Measurements from ENCODE around the gene FKBP2.
A peak's percentile ranks its signal among the peaks of the same experiment; 100 is the strongest.

The FKBP2 gene

DNA sequence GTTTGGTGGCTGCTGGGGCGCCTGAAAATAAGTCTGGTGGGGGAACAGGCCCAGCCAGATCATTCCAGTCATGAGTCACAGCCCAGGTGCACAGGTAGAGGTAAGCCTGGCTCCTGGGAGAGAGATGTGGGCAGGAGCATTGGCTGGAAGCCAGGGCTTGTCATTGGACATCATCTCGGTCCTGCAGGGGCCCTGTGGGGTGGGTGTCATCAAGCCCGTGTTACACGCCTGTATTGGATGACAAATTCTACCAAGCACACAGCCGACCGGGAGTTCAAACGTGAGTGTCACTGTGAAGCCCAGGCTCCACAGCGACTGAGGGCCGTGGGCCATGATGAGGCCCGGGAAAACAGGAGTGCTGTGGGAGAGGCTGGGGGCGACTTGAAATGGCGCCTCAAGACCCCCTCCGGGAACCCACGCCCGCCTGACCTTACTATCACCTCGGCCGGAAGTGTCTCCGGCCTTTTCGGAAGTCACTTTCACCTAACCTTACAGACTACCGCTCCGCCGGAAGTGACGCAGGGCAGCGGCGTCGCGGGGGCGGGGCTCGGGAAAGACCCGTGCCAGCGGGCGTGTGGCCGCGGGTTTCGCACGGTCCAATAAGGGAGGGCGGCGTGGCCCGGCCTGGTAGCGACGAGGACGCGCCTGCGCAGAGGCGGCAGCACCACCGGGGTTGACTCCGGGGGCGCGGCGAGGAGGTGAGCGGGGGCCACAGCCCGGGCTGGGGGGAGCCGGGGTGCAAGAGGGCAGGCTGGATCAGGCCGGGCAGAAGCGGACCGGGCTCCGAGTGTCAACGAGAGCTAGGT, at the start of gene FKBP2:
Gene FKBP2, plus strand, starts transcription at position 661 of the 806 bp plus-strand sequence. CDS start 1,293 bp downstream, outside the sequence.
- peak; percentile 67 for DNase-seq

DNA sequence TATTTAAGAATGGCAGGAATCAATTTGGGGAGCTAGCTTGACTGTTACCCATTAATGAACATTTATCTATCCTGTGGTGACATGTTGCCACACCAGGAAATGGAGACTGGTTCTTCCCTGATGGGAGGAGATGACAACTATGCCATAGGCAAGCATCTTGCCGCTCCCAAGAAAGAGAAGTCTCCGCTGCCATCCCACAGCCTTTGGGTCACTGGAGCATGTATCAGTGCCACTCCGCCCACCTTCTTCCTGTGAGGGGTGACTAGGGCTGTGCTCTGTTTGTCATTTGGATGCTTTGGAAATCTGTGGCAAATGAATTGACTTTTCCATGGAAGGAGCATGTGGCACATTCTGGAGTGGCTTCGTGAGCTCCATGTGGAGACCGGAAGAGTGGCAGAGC, 48.5 kb upstream of the FKBP2 start:
- no peak for DNase-seq

DNA sequence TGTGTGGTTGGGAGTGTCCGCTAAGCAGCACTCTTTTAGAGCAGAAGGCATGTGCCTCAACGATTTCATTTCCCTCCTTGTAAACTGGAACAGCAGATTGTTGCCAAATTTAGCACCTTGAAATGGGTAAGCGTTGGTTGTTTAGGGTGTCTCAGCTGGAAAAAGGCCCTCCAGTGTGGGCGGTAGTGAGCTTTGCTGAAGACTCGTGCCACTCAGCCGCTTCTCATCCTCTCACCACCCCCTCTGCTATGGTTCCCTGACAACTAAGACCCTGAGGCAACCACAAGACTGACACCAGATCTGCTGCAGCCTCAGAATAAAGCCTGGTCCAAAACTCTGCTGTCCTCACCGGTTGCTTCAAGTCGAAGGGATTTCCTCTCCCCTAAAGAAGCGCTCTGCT, 44.3 kb upstream of the FKBP2 start:
- no peak for DNase-seq

DNA sequence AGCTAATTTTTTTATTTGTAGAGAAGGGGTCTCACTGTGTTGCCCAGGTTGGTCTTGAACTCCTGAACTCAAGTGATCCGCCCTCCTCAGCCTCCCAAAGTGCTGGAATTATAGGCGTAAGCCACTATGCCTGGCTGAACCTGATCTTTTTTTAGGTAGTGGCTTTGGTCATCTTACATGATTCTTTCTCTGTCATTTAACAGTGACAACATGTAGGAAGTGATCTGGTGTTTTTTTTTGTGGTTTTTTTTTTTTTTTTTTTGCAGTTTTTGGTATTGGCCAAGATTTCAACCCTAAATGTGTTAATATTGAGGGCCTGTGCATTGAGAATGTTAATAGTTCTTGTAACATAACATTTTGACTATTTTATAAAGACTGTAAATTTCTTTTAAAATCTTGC, 42.4 kb upstream of the FKBP2 start:
- no peak for DNase-seq

DNA sequence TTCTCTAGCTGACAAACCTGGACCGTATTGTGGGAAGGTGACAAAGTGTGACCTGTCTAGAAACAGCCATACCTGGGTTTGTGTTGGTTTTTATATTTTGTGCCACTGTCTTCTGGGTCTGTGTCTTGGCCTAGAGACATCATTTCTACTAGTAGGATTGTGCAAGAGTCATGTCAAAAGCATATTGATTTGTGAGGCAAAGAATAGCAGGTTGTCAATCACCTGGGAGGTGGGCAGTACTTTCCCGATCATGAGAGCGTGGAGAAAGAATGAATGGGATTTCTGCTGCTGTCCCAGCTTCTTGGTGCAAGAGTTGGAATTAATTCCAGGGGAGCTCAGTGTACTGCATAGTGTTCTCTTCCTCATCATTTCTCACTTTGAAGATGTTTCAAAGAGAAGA, 39.4 kb upstream of the FKBP2 start:
- no peak for DNase-seq

DNA sequence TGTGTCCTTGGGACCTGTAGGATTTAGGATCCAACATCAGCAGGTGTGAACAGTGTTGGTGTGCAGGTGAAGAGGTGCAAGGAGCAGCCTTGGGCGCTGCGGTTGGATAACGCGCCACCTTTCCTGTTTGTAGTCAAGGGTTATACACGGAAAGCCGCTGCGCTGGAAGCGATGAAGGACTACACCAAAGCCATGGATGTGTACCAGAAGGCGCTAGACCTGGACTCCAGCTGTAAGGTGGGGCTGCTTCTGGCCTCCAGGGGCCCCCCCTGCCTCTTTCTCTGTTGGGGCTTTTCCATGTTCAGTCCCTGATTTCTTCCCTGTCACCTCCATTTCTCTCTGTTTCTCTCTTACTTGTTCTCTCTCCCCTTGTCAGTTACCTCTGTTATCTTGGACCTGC, 37.9 kb upstream of the FKBP2 start:
- DNase-seq, result no peak

DNA sequence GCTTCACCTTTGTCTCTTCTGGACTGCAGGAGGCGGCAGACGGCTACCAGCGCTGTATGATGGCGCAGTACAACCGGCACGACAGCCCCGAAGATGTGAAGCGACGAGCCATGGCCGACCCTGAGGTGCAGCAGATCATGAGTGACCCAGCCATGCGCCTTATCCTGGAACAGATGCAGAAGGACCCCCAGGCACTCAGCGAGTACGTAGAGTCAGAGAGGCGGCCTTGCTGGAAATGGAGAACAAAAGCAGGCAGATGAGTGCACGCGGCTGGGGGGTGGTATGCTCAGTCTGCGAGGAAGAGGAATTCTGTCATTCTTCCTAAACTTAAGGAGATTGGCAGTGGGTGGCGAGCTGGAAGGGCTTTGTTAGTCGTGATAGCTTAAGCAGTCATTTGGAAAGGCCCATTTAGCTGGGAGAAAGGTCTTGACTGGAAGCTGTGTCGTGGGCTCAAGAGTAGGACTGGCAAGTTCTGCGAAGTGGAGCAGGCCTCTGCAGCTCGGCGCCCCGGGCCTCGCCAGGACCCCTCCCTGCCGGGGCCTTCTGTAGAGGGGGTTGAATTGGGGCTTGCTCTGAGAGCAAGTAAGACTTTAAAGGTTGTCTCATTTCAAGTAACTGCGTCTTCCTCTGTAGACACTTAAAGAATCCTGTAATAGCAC, 37.3 kb upstream of the FKBP2 start:
- DNase-seq, result no peak

DNA sequence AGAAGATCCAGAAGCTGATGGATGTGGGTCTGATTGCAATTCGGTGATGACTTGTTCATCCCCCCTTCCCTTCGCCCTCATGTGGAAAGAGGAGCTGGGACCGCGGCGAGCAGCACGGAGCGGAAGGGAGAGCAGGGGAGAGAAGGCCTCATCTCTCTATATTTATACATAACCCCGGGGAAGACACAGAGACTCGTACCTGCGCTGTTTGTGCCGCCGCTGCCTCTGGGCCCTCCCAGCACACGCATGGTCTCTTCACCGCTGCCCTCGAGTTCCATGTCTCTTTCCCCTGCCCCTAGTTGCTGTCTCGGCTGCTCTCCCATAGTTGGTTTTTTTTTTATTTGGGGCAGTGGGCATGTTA, 36.8 kb upstream of the FKBP2 start:
- DNase-seq, result no peak

DNA sequence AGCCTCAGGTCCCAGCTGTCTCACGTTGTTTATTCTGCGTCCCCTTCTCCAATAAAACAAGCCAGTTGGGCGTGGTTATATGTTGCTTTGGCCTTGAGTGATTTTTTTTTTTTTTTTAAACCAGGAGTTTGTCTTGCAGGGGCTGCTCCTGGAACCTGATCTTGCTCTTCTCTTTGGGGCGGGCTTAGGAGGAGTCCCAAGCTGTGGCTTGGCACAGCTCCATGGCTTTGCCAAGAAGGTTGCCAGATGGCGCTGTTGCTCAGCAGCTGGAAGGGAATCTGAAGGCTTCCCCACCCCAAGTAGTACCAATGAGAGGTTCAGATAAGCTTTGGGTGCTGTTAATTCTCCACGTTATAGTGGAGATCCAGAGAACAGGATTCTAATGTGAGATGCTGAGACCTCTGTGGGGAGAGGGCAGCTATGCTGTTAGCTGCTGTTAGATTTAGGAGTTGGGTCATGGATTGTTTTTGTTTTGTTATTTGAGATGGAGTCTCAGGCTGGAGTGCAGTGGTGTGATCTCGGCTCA, 36.4 kb upstream of the FKBP2 start:
- DNase-seq, result peak; percentile 63

DNA sequence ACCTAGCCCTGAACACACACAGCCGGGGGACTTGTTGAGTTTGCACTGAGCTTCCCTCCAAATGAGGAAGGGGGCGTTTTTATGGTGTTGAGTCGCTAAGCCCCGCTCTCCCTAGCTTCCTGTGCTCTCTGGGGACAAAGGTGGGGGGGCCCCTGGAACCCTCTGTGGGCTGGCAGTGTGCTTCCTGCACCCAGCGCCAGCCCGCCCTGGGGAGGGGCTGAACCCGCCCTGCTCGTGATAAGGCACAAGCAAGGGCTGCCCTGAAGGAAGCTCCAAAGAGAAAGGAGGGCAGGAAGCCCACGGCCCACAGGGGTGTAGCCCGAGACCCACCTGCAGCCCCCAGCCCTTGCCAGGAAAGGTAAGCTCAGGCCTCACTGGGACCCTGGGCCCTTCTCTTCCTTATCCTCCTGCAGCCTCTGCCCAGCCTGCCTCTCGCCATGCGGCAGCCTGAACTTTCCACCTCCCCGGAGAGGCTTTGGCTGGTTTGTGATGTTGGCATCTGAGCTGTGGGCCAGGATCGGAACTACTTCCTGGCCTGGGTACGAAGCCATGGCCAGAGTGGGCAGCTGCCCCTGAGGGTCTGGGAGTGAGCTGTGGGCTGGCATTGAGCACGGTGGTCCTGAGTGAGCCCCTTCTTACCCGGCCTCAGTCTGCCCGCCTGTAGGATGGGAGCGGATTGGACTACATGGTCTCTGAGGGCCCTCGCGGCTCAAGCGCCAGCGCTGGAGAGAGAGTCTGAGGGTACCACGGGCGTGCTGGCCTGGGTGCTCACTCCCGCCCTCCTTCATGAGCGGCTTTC, 34.2 kb upstream of the FKBP2 start, which contains the start of gene FERMT3:
Gene FERMT3, plus strand, starts transcription at position 265 of the 799 bp plus-strand sequence. CDS start 644 bp downstream, outside the sequence.
- DNase-seq, result no peak

DNA sequence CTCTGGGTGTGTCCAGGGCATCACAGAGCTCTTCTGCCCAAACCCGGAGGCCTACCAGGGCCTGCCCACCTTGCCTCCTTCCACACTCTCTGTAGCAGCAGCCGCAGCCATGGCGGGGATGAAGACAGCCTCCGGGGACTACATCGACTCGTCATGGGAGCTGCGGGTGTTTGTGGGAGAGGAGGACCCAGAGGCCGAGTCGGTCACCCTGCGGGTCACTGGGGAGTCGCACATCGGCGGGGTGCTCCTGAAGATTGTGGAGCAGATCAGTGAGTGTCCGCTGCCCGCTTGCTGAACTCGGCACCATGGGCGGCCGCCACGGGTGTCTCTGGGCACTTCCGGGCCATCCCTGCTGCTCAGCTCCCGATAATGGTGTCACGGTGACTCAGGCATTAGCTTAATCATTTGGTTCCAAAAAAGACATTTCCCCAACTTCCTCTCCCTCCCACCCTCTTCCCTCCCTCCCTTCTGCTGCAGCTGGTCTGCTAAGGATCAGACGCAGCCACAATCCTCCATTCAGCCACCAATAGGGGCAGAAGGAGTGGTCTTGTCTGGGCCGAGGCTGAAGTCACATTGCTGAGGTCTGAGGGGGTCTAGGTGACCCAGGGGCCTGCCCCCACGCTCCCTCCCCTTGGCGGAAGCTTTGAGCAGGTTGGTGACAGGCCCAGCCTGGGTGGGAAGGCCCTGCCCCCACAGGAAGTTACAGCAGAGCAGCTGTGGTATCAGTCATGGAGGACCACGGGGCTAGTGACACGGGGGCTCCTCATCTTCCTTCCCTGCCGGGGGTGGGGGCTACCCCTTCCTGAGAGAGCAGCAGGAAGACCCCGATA, 33.4 kb upstream of the FKBP2 start:
- DNase-seq, result no peak

DNA sequence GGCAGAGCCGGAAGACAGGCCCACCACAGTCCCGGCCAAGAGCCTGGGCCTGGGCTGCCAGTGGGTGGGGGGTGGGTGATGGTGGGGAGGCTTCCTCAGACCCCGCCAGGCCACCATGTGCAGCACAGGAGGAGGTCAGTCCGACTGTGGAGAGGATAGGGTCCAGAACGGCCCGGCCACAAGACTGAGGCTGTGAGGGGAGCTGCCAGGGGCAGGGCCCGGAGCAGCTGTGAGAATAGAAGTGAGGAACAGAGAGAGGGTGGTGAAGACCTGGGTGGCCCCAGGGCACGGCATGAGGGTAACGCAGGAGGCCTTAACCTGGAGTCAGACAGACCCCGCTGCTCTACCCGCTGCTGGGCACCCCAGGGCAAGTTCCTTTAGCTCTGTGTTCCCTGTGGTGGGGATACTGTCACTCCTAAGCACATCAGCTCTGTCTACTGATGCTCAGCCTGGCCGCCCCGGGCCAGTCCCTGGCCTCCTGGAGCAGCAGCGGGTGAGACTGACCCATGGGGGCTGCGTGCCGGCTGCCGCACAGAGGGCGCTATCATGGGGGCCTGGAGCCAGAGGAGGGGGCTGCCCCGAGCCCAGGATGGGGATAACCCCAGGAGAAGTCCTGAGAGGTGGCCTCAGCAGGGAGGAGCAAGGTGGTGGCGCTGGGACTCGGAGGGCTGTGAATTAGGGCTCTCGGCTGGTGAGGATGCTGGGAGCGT, 32.7 kb upstream of the FKBP2 start:
- no peak for DNase-seq

DNA sequence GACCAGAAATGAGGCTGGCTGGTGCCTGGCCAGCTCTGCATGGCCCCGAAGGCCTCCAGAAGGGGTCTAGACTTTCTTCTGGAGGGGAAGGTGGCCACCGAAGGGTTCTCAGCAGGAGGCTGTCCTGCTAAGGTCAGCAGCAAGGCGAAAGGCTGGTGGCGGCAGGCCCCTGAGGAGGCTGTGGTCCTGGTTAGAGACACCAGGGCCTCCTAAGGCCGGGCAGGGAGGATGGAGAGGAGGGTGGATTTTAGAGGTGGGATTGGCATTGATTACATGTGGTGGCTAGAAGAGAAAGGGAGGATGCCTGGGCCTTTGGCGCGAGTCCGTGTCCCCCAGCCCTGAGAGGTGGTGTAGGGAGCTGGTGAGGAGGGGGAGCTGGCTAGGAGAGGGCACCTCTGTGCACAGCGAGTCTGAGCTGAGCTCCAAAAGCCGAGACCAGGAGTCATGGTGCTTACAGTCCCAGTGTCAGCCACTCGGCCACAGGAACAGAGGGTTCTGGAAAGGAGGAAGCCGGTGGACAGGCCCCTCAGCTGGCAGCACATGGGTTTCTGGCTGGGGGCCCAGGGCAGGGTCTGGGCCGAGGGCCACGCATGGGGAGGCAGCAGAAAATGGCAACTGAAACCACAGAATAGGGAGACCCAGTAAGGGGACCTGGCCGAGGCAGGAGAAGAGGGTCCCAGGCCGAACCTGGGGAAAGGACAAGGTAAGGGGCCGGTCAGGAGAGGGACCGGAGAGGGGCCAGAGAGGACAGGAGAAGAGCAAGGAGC, 31.9 kb upstream of the FKBP2 start:
- no peak for DNase-seq

DNA sequence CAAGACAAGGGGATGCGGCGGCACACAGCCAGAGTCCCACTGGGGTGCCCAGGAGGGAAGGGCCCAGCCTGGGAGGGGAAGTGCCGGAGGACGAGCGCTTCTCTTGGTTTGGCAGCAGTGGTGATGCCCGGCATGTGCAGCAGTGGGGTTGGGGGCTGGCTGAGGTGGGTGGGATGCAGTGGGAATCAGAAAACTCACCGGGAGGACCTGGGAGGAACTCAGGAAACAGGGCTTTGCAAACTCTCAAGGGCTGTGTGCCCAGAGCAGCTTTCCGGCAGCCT, 31.4 kb upstream of the FKBP2 start:
- no peak for DNase-seq

DNA sequence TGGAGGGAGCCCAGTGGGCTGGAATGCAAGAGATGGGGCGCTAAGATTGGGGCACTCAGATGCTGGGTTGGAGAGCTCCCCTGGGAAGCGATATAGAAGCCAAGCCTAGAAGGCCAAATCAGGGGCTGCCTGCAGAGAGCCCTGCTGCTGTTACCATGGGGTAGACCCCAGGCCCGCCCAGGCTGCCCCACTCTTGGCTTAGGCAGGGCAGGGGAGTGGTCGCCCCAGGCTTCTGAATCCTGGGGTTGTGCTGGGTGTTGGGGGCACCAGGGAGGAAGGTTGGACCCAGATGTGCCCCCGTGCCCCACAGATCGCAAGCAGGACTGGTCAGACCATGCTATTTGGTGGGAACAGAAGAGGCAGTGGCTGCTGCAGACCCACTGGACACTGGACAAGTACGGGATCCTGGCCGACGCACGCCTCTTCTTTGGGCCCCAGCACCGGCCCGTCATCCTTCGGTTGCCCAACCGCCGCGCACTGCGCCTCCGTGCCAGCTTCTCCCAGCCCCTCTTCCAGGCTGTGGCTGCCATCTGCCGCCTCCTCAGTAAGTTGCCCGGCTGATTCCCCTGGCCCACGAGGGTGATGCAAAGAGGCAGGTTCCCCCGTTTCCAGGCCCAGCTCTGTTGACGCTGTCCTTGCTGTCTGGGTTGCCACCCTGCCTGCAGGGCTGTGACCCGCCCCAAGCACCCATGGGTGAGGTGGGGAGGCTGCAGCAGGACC, 30.4 kb upstream of the FKBP2 start:
- no peak for DNase-seq

DNA sequence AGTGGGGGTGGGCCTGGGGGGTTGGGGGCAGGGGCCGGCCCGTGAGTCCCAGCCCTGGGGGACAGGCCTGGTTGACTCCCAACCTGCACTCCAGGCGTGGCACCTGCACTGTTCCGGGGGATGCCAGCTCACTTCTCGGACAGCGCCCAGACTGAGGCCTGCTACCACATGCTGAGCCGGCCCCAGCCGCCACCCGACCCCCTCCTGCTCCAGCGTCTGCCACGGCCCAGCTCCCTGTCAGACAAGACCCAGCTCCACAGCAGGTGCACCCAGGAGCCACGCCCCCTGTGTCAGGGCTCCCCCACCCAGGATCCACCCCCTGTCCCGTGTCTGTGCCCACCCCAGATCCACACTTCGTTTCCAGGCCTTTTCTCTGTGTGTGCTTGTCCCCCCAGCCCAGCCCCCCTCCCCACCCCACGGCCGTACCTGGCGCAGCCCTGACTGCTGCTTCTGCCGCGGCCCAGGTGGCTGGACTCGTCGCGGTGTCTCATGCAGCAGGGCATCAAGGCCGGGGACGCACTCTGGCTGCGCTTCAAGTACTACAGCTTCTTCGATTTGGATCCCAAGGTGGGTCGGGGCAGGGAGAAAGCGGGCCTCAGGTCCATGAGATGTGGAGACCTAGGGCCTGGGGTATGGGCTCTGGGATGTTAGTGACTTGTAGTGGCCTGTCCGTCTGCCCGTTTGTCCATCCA, 29.6 kb upstream of the FKBP2 start:
- DNase-seq, result no peak

DNA sequence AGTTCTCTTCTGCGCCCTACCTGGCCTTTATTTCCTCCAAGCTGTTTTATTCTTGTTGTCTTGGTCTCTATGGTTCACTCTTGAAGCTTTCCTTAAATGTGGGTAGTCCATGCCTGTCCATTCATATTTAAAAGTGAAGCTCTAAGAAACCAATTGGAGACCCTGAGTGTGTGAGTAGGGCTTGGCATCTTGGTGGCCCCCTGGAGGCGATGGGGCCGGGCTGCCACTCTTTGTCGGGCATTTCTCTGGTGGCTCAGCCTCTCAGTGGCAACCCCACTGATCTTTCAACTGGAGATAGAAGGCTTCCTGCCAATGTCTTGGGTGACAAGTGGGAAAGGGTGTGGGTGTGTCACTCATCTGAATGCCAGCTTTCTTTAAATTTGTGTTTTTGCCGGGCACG, 24.0 kb upstream of the FKBP2 start:
- no peak for DNase-seq

DNA sequence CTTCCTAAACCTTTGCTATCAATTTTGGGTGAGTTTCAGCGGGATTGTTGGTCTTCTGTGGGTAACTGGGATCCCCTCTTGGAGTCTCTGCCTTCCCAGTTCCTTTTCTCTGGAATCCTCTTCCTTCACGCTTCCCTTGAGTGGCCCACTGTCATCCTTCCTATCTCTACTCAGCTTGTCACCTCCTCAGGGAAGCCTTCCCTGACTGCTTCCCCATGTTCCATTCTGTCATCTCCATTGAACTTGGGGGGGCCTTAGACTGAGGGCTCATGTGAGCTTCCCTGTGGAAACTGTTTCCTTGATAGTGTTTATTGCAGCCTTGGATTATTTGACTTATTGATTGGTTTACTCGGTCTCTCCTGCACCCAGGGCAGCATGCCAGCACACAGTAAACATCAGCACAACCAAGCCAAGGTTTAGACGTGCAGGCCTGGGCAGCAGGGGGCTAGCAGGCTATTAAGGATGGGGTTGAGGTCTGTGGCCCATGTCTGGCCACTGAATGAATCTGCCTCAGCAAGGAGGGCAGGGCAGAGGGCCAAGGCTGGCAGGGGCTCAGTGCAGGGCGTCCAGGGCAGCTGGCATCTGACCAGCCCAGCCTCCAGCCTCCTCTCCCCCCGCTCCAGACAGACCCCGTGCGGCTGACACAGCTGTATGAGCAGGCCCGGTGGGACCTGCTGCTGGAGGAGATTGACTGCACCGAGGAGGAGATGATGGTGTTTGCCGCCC, 22.1 kb upstream of the FKBP2 start:
- no peak for DNase-seq

DNA sequence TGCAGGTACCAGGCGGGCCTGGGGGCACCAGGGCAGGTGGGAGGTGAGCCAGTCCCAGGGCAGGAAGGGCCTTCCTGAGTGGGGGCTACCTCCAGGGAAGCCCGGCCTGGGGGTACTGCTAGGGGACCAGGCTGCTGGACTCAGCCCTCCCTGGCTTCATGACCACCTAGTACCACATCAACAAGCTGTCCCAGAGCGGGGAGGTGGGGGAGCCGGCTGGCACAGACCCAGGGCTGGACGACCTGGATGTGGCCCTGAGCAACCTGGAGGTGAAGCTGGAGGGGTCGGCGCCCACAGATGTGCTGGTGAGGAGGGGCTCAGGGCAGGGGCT, 21.6 kb upstream of the FKBP2 start:
- no peak for DNase-seq

Data from NCI-H524 treated with DMSO at 0.1 percent for 48 hours (cell line).